HepG2 (cell line): ENCODE data around the gene BAG3.

ENCODE experiments used
- BHLHE40 ChIP-seq: IDR thresholded peaks from 2 replicates; pipeline ENCODE4 v1.6.1; 2011; ENCODE audit warnings: low read length, improper control_type of control experiment
- ETV6 ChIP-seq: sonication (generic); formaldehyde crosslinking; conservative IDR thresholded peaks from 2 replicates; pipeline ENCODE4 v1.4.0; 2020; ENCODE audit warnings: missing genetic modification reagents
- SMAD1 ChIP-seq: sonication (generic); formaldehyde crosslinking; IDR thresholded peaks from 2 replicates; pipeline ENCODE4 v1.4.0; 2020; ENCODE audit warnings: missing genetic modification reagents, low read depth, mild to moderate bottlenecking, borderline replicate concordance
- TAF15 ChIP-seq: fragments of 200-400 bp; formaldehyde crosslinking; IDR thresholded peaks from one replicate; pipeline ENCODE4 v1.6.1; 2018; ENCODE audit warnings: mild to moderate bottlenecking, low read depth, low read length; ENCODE audit not compliant: poor library complexity, severe bottlenecking
- TF ChIP-seq, protein P1 (sequence below): sonication (generic); formaldehyde crosslinking; IDR thresholded peaks from 2 replicates; pipeline ENCODE4 v1.4.0; 2020; ENCODE audit warnings: missing genetic modification reagents
- TF ChIP-seq, protein P2 (sequence below): sonication (generic); formaldehyde crosslinking; IDR thresholded peaks from 2 replicates; pipeline ENCODE4 v1.4.0; 2020; ENCODE audit warnings: mild to moderate bottlenecking, missing genetic modification reagents, borderline replicate concordance
- TF ChIP-seq, protein P3 (sequence below): sonication (generic); formaldehyde crosslinking; IDR thresholded peaks from 2 replicates; pipeline ENCODE4 v1.4.0; 2020; ENCODE audit warnings: low read depth, mild to moderate bottlenecking, missing genetic modification reagents
- TF ChIP-seq, protein P4 (sequence below): sonication (generic); formaldehyde crosslinking; IDR thresholded peaks from 2 replicates; pipeline ENCODE4 v1.4.0; 2020; ENCODE audit warnings: missing genetic modification reagents

DNA sequence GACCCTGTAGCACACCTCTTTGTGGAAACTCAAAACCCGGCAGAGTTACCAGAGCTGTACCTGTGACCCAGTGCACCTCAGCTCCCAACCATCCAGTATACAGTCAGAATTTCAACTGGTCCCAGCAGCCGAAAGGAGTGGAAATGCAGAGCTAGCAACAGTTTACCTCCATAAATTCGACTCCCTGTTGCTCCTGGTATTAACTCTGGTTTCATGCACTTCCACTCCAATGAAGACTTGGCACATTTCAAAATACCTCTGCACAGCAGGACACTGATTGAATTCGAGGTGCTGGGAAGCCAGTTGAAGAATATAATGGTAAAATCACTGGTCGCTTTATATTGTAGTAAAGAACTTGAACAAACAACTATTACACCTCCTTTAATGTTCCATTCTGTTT is 36.5 kb upstream of the BAG3 start:
- TF ChIP-seq TAF15 (no peak), BHLHE40 (no peak), SMAD1 (CRISPR knock-in tag) (no peak), ETV6 (CRISPR knock-in tag) (no peak)
- TF ChIP-seq, protein P1, sequence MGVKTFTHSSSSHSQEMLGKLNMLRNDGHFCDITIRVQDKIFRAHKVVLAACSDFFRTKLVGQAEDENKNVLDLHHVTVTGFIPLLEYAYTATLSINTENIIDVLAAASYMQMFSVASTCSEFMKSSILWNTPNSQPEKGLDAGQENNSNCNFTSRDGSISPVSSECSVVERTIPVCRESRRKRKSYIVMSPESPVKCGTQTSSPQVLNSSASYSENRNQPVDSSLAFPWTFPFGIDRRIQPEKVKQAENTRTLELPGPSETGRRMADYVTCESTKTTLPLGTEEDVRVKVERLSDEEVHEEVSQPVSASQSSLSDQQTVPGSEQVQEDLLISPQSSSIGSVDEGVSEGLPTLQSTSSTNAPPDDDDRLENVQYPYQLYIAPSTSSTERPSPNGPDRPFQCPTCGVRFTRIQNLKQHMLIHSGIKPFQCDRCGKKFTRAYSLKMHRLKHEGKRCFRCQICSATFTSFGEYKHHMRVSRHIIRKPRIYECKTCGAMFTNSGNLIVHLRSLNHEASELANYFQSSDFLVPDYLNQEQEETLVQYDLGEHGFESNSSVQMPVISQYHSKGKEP, result no peak
- TF ChIP-seq, protein P2, sequence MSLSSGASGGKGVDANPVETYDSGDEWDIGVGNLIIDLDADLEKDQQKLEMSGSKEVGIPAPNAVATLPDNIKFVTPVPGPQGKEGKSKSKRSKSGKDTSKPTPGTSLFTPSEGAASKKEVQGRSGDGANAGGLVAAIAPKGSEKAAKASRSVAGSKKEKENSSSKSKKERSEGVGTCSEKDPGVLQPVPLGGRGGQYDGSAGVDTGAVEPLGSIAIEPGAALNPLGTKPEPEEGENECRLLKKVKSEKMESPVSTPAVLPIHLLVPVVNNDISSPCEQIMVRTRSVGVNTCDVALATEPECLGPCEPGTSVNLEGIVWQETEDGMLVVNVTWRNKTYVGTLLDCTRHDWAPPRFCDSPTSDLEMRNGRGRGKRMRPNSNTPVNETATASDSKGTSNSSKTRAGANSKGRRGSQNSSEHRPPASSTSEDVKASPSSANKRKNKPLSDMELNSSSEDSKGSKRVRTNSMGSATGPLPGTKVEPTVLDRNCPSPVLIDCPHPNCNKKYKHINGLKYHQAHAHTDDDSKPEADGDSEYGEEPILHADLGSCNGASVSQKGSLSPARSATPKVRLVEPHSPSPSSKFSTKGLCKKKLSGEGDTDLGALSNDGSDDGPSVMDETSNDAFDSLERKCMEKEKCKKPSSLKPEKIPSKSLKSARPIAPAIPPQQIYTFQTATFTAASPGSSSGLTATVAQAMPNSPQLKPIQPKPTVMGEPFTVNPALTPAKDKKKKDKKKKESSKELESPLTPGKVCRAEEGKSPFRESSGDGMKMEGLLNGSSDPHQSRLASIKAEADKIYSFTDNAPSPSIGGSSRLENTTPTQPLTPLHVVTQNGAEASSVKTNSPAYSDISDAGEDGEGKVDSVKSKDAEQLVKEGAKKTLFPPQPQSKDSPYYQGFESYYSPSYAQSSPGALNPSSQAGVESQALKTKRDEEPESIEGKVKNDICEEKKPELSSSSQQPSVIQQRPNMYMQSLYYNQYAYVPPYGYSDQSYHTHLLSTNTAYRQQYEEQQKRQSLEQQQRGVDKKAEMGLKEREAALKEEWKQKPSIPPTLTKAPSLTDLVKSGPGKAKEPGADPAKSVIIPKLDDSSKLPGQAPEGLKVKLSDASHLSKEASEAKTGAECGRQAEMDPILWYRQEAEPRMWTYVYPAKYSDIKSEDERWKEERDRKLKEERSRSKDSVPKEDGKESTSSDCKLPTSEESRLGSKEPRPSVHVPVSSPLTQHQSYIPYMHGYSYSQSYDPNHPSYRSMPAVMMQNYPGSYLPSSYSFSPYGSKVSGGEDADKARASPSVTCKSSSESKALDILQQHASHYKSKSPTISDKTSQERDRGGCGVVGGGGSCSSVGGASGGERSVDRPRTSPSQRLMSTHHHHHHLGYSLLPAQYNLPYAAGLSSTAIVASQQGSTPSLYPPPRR (CRISPR knock-in tag), result no peak
- TF ChIP-seq, protein P3, sequence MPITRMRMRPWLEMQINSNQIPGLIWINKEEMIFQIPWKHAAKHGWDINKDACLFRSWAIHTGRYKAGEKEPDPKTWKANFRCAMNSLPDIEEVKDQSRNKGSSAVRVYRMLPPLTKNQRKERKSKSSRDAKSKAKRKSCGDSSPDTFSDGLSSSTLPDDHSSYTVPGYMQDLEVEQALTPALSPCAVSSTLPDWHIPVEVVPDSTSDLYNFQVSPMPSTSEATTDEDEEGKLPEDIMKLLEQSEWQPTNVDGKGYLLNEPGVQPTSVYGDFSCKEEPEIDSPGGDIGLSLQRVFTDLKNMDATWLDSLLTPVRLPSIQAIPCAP (CRISPR knock-in tag), result no peak
- TF ChIP-seq, protein P4, sequence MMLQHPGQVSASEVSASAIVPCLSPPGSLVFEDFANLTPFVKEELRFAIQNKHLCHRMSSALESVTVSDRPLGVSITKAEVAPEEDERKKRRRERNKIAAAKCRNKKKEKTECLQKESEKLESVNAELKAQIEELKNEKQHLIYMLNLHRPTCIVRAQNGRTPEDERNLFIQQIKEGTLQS (CRISPR knock-in tag), result no peak
